Astrocyte (in vitro differentiated cells and primary cell): ENCODE data around the gene GPBP1. TPM values are rescaled to one million over a fixed set of nuclear protein-coding genes. Genes with fewer than 3 reads are reported as not detected.

Experiments
- DNase-seq: peaks from one replicate; pipeline ENCODE4 v3.0.0-alpha.2; 2010; ENCODE audit warnings: low read depth
- FAIRE-seq: peaks from 2 replicates; lab custom pipeline; 2011; peaks lifted over from hg19 to GRCh38; lab: Jason Lieb, UNC
- H2AFZ ChIP-seq: 2 replicates; pipeline ENCODE4 v1.6.0; 2012; ENCODE audit warnings: low read depth, low read length, inconsistent platforms
- H3K27ac ChIP-seq: 2 replicates; pipeline ENCODE4 v1.5.1; 2011; ENCODE audit warnings: low read depth, low read length, inconsistent platforms
- H3K27me3 ChIP-seq: 2 replicates; pipeline ENCODE4 v1.6.0; 2011; ENCODE audit warnings: low read length, inconsistent platforms; ENCODE audit not compliant: insufficient read depth
- H3K36me3 ChIP-seq: 2 replicates; pipeline ENCODE4 v1.5.1; 2011; ENCODE audit warnings: low read length, inconsistent platforms; ENCODE audit not compliant: insufficient read depth
- H3K4me1 ChIP-seq: 2 replicates; pipeline ENCODE4 v1.5.1; 2011; ENCODE audit warnings: low read length, inconsistent platforms; ENCODE audit not compliant: insufficient read depth
- H3K4me2 ChIP-seq: 2 replicates; pipeline ENCODE4 v1.6.0; 2012; ENCODE audit warnings: low read length, inconsistent platforms
- H3K4me3 ChIP-seq: 2 replicates; pipeline ENCODE4 v1.5.1; 2011; ENCODE audit warnings: low read depth, mild to moderate bottlenecking, low read length, inconsistent platforms; ENCODE audit not compliant: insufficient read depth
- H3K79me2 ChIP-seq: 2 replicates; pipeline ENCODE4 v1.6.0; 2012; ENCODE audit warnings: mild to moderate bottlenecking, low read length, inconsistent platforms; ENCODE audit not compliant: insufficient read depth
- H3K9ac ChIP-seq: 2 replicates; pipeline ENCODE4 v1.6.0; 2012; ENCODE audit warnings: mild to moderate bottlenecking, low read length, inconsistent platforms
- H3K9me3 ChIP-seq: 2 replicates; pipeline ENCODE4 v1.5.1; 2012; ENCODE audit warnings: low read depth, mild to moderate bottlenecking, low read length, inconsistent platforms; ENCODE audit not compliant: insufficient read depth
- H4K20me1 ChIP-seq: 2 replicates; pipeline ENCODE4 v1.6.0; 2012; ENCODE audit warnings: low read length, inconsistent platforms; ENCODE audit not compliant: insufficient read depth
- H3K27ac Mint-ChIP-seq: one replicate; pipeline ENCODE4 v1.8.0; 2021; ENCODE audit warnings: mild to moderate bottlenecking, mixed read lengths; ENCODE audit not compliant: unreplicated experiment
- H3K27me3 Mint-ChIP-seq: one replicate; pipeline ENCODE4 v1.8.0; 2021; ENCODE audit warnings: low read depth, mixed read lengths; ENCODE audit not compliant: unreplicated experiment
- H3K36me3 Mint-ChIP-seq: one replicate; pipeline ENCODE4 v1.8.0; 2021; ENCODE audit warnings: low read depth, mixed read lengths; ENCODE audit not compliant: unreplicated experiment
- H3K4me1 Mint-ChIP-seq: one replicate; pipeline ENCODE4 v1.8.0; 2021; ENCODE audit warnings: low read depth, mixed read lengths; ENCODE audit not compliant: unreplicated experiment
- H3K4me3 Mint-ChIP-seq: one replicate; pipeline ENCODE4 v1.8.0; 2021; ENCODE audit warnings: mild to moderate bottlenecking, moderate library complexity, mixed read lengths; ENCODE audit not compliant: unreplicated experiment
- H3K9me3 Mint-ChIP-seq: one replicate; pipeline ENCODE4 v1.8.0; 2021; ENCODE audit warnings: mild to moderate bottlenecking, mixed read lengths; ENCODE audit not compliant: unreplicated experiment
- CTCF ChIP-seq: IDR thresholded peaks from 2 replicates; pipeline ENCODE4 v1.5.1; 2011; ENCODE audit warnings: low read depth, mild to moderate bottlenecking, inconsistent platforms, low read length, moderate library complexity; ENCODE audit not compliant: insufficient read depth
- EZH2 ChIP-seq: IDR thresholded peaks from 2 replicates; pipeline ENCODE4 v1.6.1; 2012; ENCODE audit warnings: mild to moderate bottlenecking, low read length, inconsistent platforms; ENCODE audit not compliant: insufficient read depth
- total RNA-seq: library from RNA; stranded (reverse); gene quantifications from 2 replicates; pipeline ENCODE4 v1.2.1, GENCODE V29; 2021

Gene GPBP1
- total RNA-seq, 1 donor from 2014 or later = 59.8 TPM

GRCh38 chr5:57209316-57210040, 35.6 kb downstream of the GPBP1 start:
- H3K9ac ChIP-seq = no peak overlapping the region
- Mint-ChIP-seq H3K27ac (peak overlapping the region; percentile 83), H3K27me3 (no peaks in the 10 kb centered on the region), H3K4me1 (peaks cover 23% of the 10 kb centered on the region), H3K9me3 (no peaks in the 10 kb centered on the region), H3K4me3 (no peak overlapping the region), H3K36me3 (no peaks in the 10 kb centered on the region)
- H3K4me2 ChIP-seq = no peak overlapping the region
- H3K79me2 ChIP-seq = peaks cover 100% of the 10 kb centered on the region
- no peak overlapping the region for H3K27ac ChIP-seq
- FAIRE-seq = no peak
- DNase-seq = peak; percentile 27
- H2AFZ ChIP-seq = no peak overlapping the region
- H3K27me3 ChIP-seq = no peaks in the 10 kb centered on the region
- peaks cover 10% of the 10 kb centered on the region for H3K4me1 ChIP-seq
- H4K20me1 ChIP-seq = peaks cover 78% of the 10 kb centered on the region
- no peak for TF ChIP-seq EZH2
- no peak for TF ChIP-seq CTCF
- no peaks in the 10 kb centered on the region for H3K36me3 ChIP-seq
- no peaks in the 10 kb centered on the region for H3K9me3 ChIP-seq
- H3K4me3 ChIP-seq = no peak overlapping the region

- H3K36me3 Mint-ChIP-seq = peaks cover 7% of the 10 kb centered on the region
These were observed 36.8 kb downstream of the GPBP1 start for GRCh38 chr5:57210633-57211032.

More at GRCh38 chr5:57210633-57211032, 36.8 kb downstream of the GPBP1 start:
- TF ChIP-seq CTCF (no peak), EZH2 (no peak)
- Histone ChIP-seq H3K4me3 (no peak overlapping the region), H3K36me3 (peaks cover 4% of the 10 kb centered on the region), H3K9me3 (no peaks in the 10 kb centered on the region), H3K4me1 (peaks cover 4% of the 10 kb centered on the region), H2AFZ (no peak overlapping the region), H3K9ac (no peak overlapping the region), H3K27me3 (no peaks in the 10 kb centered on the region), H4K20me1 (peaks cover 80% of the 10 kb centered on the region), H3K79me2 (peaks cover 100% of the 10 kb centered on the region), H3K27ac (no peak overlapping the region), H3K4me2 (no peak overlapping the region)
- no peak overlapping the region for H3K27ac Mint-ChIP-seq
- H3K4me3 Mint-ChIP-seq = no peak overlapping the region
- no peaks in the 10 kb centered on the region for H3K9me3 Mint-ChIP-seq
- FAIRE-seq (no peak), DNase-seq (no peak)
- peaks cover 25% of the 10 kb centered on the region for H3K4me1 Mint-ChIP-seq
- no peaks in the 10 kb centered on the region for H3K27me3 Mint-ChIP-seq
